ENCODE results near the gene ELOVL6.

The ELOVL6 gene

DNA sequence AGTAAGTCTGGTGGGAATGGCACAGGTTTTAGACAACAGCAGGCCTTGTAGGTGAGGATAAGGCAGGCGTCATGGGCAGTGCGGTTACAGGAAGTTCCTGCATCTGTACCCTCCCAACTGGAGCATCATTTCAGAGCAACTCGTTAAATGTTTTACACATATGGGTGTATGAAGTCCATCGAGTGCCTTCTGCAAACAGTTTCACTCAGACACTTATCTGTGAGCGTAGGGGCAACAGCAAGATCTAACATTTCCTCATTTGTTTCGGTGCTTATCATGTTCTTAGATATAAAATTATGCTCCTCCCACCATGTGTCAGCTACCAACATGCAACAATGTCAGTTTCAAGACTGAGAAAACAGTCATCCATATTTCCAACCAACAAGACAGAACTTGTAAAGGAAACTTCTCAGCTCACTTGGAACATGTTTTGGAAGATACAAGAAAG is 69.9 kb downstream of the ELOVL6 start:
- DNase-seq (ENCODE audit: low read depth): no peak
- TF ChIP-seq, protein P1, sequence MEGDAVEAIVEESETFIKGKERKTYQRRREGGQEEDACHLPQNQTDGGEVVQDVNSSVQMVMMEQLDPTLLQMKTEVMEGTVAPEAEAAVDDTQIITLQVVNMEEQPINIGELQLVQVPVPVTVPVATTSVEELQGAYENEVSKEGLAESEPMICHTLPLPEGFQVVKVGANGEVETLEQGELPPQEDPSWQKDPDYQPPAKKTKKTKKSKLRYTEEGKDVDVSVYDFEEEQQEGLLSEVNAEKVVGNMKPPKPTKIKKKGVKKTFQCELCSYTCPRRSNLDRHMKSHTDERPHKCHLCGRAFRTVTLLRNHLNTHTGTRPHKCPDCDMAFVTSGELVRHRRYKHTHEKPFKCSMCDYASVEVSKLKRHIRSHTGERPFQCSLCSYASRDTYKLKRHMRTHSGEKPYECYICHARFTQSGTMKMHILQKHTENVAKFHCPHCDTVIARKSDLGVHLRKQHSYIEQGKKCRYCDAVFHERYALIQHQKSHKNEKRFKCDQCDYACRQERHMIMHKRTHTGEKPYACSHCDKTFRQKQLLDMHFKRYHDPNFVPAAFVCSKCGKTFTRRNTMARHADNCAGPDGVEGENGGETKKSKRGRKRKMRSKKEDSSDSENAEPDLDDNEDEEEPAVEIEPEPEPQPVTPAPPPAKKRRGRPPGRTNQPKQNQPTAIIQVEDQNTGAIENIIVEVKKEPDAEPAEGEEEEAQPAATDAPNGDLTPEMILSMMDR (IDR thresholded peaks at IDR 0.05; ENCODE audit: low read depth, low read length, missing control alignments): no peak
- no peak overlapping the region for H3K4me3 ChIP-seq (ENCODE audit: low read depth, low read length)

DNA sequence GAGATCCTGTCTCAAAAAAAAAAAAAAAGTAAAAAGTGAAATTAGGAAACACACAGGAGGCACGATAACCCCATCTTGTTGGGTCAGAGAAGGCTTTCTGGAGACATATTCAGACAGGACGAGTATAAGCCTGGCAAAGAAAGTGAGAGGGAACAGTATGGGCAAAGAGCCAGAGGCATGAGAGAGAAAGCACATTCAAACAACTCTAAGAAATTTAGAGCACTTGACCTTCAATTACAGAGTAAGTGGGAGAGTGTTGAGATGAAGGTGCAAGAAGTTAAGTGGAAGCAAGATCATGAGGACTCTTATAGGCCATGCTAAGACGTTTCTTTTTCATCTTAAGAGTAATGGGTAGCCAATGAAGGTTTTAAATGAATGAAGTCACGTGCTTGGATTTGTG is 70.4 kb downstream of the ELOVL6 start:
- H3K4me3 ChIP-seq (ENCODE audit: low read depth, low read length): no peak overlapping the region
- no peak for DNase-seq (ENCODE audit: low read depth)
- TF ChIP-seq, protein P1 (IDR thresholded peaks at IDR 0.05; ENCODE audit: low read depth, low read length, missing control alignments): no peak

DNA sequence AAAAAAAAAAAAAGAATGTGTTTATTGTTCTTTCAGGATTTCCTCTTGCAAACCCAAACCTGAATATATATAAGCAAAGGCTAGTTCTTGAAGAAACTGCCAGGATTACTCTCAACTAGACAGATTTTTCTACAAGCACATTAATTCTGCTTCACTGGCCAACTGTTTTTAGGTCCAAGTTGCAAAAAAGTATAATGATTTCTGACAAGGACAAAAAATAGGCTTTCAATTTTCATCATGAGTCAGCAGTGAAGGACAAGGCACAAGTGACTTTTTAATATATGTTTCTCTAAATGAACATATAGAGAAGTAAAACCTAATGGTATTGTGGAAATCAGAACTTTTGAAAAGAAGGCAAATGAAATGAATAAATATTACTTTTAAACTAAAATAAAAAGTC is 73.7 kb downstream of the ELOVL6 start:
- TF ChIP-seq, protein P1 (IDR thresholded peaks at IDR 0.05; ENCODE audit: low read depth, low read length, missing control alignments): no peak
- DNase-seq (ENCODE audit: low read depth): no peak
- no peak overlapping the region for H3K4me3 ChIP-seq (ENCODE audit: low read depth, low read length)

DNA sequence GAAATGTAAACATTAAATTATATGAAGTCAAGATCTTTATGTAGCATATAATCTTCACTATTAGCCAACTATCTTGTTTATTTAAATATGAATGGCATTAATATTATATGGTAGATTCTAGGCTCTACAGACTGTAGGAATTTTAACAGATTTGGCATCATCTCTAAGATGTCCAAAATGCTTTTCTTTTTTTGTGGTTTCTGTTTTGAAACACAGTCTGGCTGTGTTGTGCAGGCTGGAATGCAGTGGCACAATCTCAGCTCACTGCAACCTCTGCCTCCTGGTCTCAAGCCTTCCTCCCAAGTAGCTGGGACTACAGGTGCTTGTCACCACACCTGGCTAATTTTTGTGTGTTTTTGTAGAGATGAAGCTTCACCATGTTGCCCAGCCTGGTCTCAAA is 76.2 kb downstream of the ELOVL6 start:
- TF ChIP-seq, protein P1 (IDR thresholded peaks at IDR 0.05; ENCODE audit: low read depth, low read length, missing control alignments): no peak
- DNase-seq (ENCODE audit: low read depth): no peak

DNA sequence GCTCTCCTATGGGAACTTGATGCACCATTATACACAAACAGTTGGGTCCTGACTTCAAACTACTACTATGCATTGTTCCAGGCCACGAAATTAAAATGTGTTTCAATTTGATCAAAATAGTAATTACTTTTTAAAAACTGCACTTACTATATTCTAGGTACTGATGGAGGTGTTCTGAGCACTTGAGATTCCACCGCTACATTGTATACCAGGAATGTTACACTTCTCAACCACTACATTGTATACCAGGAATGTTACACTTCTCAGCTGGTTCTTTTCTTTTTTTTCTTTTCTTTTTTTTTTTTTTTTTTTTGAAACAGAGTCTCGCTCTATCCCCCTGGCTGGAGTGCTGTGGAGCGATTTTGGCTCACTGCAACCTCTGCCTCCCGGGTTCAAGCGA is 77.9 kb downstream of the ELOVL6 start:
- H3K4me3 ChIP-seq (ENCODE audit: low read depth, low read length): no peak overlapping the region
- no peak for DNase-seq (ENCODE audit: low read depth)
- TF ChIP-seq, protein P1 (IDR thresholded peaks at IDR 0.05; ENCODE audit: low read depth, low read length, missing control alignments): no peak

More for the DNA sequence above, 76.2 kb downstream of the ELOVL6 start:
- no peak overlapping the region for H3K4me3 ChIP-seq (ENCODE audit: low read depth, low read length)

DNA sequence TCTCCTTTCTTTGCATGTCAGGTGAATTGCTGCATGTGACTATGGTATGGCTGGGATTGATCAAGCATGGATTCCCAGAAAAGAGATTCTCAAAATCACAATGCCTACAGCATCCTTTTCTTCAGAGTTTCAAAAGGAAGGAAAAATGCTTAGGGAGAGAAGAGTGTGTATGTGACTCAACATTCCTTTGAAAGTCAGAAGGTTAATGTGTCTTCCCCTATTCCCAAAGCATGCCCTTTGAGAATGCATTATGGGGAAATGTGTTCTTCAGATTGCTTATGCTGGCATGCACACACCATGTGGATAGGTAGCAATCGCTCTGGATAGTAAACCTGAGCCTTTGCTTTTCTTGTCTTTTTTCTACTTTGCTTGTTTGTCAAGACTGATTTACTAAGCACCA is 78.5 kb downstream of the ELOVL6 start:
- no peak for DNase-seq (ENCODE audit: low read depth)
- no peak overlapping the region for H3K4me3 ChIP-seq (ENCODE audit: low read depth, low read length)
- TF ChIP-seq, protein P1 (IDR thresholded peaks at IDR 0.05; ENCODE audit: low read depth, low read length, missing control alignments): no peak

DNA sequence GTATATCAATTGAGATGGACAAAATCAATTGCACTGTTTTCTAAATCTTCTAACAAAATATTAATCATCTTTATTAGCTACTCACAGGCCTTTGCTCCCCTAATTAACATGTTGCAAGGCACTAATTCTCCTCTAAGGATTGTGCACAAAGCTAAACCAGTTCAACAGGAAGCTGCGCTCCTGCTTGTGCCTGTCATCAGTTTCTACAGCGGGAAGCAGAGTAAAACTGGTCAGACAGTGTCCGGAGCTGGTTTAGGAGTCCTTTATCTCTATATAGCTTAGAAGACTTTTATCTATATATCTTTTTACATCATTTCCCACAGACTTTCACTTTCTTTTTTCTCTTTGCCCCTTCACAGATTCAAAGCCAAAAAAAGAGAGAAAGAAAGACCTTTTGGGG is 79.1 kb downstream of the ELOVL6 start:
- H3K4me3 ChIP-seq (ENCODE audit: low read depth, low read length): no peak overlapping the region
- DNase-seq (ENCODE audit: low read depth): no peak
- TF ChIP-seq, protein P1 (IDR thresholded peaks at IDR 0.05; ENCODE audit: low read depth, low read length, missing control alignments): no peak

Data from GM12864 (cell line).